Airway epithelial cell (primary cell): Measurements from ENCODE around the gene TMTC3. TPM values are rescaled to one million over a fixed set of nuclear protein-coding genes. Genes with fewer than 3 reads are reported as not detected.

Experiments
- total RNA-seq: library from RNA; depleted of rRNA; stranded (reverse); fragments of >200 nt; gene quantifications from 2 replicates; pipeline ENCODE4 v1.2.3, GENCODE V29; 2015

The TMTC3 gene
- total RNA-seq, result 33.8 and 37.5 TPM in 2 replicates

GRCh38 chr12:88141774-88142609, at the start of gene TMTC3, which contains the start of gene CEP290:
TMTC3 (plus strand) TSS chr12:88142307; CDS start chr12:88148316, 6,009 bp downstream.
CEP290 (minus strand) TSS chr12:88142088; CDS start chr12:88141307, 781 bp downstream.

Other genes with a start within 250 kb of the TMTC3 start
- gene C12orf50, start 112.9 kb upstream of the TMTC3 start, total RNA-seq, result not detected in 2 replicates
- gene CEP290, start 219 bp upstream of the TMTC3 start, total RNA-seq, result 12.3 and 14.1 TPM in 2 replicates